ENCODE results near the gene ARAP2.

ARAP2 gene

GRCh38 chr4:36042122-36042970 lies 202.0 kb downstream of the ARAP2 start:
- DNase-seq (ENCODE audit: low read depth), result no peak

GRCh38 chr4:36041340-36041739 lies 203.0 kb downstream of the ARAP2 start:
- no peak for DNase-seq (ENCODE audit: low read depth)

- DNase-seq (ENCODE audit: low read depth), result no peak
These were observed 205.3 kb downstream of the ARAP2 start for GRCh38 chr4:36039026-36039425.

- DNase-seq (ENCODE audit: low read depth), result no peak
These were observed 205.8 kb downstream of the ARAP2 start for GRCh38 chr4:36038491-36038890.

GRCh38 chr4:36037127-36037526 lies 207.2 kb downstream of the ARAP2 start:
- DNase-seq (ENCODE audit: low read depth), result no peak

- no peak for DNase-seq (ENCODE audit: low read depth)
These were observed 214.4 kb downstream of the ARAP2 start for GRCh38 chr4:36029951-36030350.

- no peak for DNase-seq (ENCODE audit: low read depth)
These were observed 217.1 kb downstream of the ARAP2 start for GRCh38 chr4:36027203-36027602.

GRCh38 chr4:36026348-36026880 lies 217.9 kb downstream of the ARAP2 start:
- no peak for DNase-seq (ENCODE audit: low read depth)

- DNase-seq (ENCODE audit: low read depth), result no peak
These were observed 219.2 kb downstream of the ARAP2 start for GRCh38 chr4:36024901-36025660.

GRCh38 chr4:36020351-36020750 lies 224.0 kb downstream of the ARAP2 start:
- DNase-seq (ENCODE audit: low read depth), result no peak
